ENCODE measurements around the gene PPP4R1. TPM values are rescaled to one million over a fixed set of nuclear protein-coding genes. Genes with fewer than 3 reads are reported as not detected.

PPP4R1 gene
- total RNA-seq, 4 donors from 2014 or later, result 129 to 233 (median 186) TPM

GRCh38 chr18:9507565-9508088 lies 106.7 kb downstream of the PPP4R1 start:
- Histone ChIP-seq H3K4me1 (peaks cover 0 to 16% (median 0%) of the 10 kb centered on the region in 3 donors), H3K36me3 (peaks cover 0 to 3% (median 0%) of the 10 kb centered on the region in 3 donors), H3K4me3 (no peak overlapping the region), H3K27ac (no peak overlapping the region), H3K9me3 (peaks cover 0 to 10% (median 3%) of the 10 kb centered on the region in 3 donors), H3K27me3 (no peaks in the 10 kb centered on the region)
- intact Hi-C loops (cut with DNase I), result no loop called here
- TF ChIP-seq, protein P1, sequence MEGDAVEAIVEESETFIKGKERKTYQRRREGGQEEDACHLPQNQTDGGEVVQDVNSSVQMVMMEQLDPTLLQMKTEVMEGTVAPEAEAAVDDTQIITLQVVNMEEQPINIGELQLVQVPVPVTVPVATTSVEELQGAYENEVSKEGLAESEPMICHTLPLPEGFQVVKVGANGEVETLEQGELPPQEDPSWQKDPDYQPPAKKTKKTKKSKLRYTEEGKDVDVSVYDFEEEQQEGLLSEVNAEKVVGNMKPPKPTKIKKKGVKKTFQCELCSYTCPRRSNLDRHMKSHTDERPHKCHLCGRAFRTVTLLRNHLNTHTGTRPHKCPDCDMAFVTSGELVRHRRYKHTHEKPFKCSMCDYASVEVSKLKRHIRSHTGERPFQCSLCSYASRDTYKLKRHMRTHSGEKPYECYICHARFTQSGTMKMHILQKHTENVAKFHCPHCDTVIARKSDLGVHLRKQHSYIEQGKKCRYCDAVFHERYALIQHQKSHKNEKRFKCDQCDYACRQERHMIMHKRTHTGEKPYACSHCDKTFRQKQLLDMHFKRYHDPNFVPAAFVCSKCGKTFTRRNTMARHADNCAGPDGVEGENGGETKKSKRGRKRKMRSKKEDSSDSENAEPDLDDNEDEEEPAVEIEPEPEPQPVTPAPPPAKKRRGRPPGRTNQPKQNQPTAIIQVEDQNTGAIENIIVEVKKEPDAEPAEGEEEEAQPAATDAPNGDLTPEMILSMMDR (IDR thresholded peaks at IDR 0.05), result no peak
- WGBS, 2 donors, result 75 to 76% methylated on average over 2 of the region's 2 CpGs
- DNase-seq, result no peak

- TF ChIP-seq POLR2A (IDR thresholded peaks at IDR 0.05), result no peak
- TF ChIP-seq, protein P1 (IDR thresholded peaks at IDR 0.05), result no peak
- H3K4me1 ChIP-seq, result peaks cover 0 to 16% (median 0%) of the 10 kb centered on the region in 3 donors
- H3K9me3 ChIP-seq, result peaks cover 0 to 12% (median 5%) of the 10 kb centered on the region in 3 donors
- peaks cover 0 to 13% (median 0%) of the 10 kb centered on the region in 3 donors for H3K36me3 ChIP-seq
- intact Hi-C loops (cut with DNase I), result no loop called here
- no peak for DNase-seq
- 74 to 79% methylated on average over 4 of the region's 4 CpGs for WGBS, 2 donors
- H3K27me3 ChIP-seq, result no peaks in the 10 kb centered on the region
- H3K27ac ChIP-seq, result no peak overlapping the region
- no peak overlapping the region for H3K4me3 ChIP-seq
Measured at GRCh38 chr18:9506046-9506792, 108.1 kb downstream of the PPP4R1 start.

Small RNAs within 50 kb of the gene (small RNA-seq; reads per million reads assigned to genes)
- 0 reads per million in 4 donors for gene RNU2-27P
- gene RNU6-903P, result 0 reads per million in 4 donors

Other genes starting within 250 kb of the PPP4R1 start
- gene RALBP1, start 139.0 kb downstream of the PPP4R1 start, total RNA-seq, result 100 to 1,000 TPM in 1 of 4 donors, 10 to 100 TPM in 3; 74.0 to 105 (median 84.1) TPM
- 10 to 100 TPM; 17.4 to 76.0 (median 45.0) TPM for gene RAB31, start 93.7 kb upstream of the PPP4R1 start, total RNA-seq

Measured in esophagus squamous epithelium (tissue), 5 donors.